ENCODE measurements around the gene DCUN1D2. TPM values are rescaled to one million over a fixed set of nuclear protein-coding genes. Genes with fewer than 3 reads are reported as not detected.
"Not testable (repeated sequence)": the region's sequence is repeated elsewhere in the genome, so short reads cannot be mapped to it uniquely, and the experiment has no call there.

Gene DCUN1D2
- total RNA-seq, 4 donors from 2014 or later, result 45.1 to 63.6 (median 56.0) TPM

DNA sequence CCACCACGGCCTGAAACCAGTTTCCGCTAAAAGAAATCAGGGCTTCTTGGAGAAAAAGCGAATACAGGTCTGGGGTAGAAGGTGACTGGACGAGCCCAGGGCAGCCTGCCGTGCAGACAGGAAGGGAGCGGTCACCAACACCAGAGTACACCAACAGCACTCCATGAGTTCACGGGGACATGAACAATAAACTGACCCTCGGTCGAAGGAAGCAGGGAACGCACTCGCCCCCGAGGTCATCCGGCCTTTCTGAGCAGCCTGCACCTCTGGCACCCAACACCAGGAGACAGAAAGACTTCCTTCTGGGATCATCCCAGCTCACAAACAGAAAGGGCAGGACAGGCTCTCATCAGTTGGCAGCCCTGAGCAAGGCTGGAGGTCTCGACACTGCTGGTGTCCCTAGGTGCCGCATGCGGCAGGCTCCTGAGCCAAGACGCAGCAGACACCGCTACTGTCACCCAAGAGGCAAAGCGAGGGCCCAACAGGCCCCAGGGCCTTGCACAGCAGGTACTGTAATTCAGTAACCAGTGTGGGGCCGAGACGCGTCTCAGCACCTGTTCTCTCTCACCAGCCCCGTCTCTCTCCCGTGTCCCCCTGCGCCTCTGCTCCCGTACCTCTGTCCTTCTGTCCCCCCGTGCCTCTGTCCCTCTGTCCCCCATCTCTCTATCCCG, 18.0 kb downstream of the DCUN1D2 start:
- no peaks in the 10 kb centered on the region for H3K4me1 ChIP-seq
- H3K36me3 ChIP-seq, result peaks cover 0 to 33% of the 10 kb centered on the region in 2 donors
- TF ChIP-seq POLR2A (IDR thresholded peaks at IDR 0.05), result no peak
- TF ChIP-seq CTCF (IDR thresholded peaks at IDR 0.05 in 4 of 5, conservative IDR thresholded peaks at IDR 0.05 in 1 of 5), result peak in 1 of 5 experiments; percentile 9
- H3K27me3 ChIP-seq, result no peaks in the 10 kb centered on the region
- intact Hi-C loops (cut with DNase I; ENCODE audit: low total_unique reads), result no loop called here
- in situ Hi-C loops (cut with MboI; ENCODE audit: low sequenced_read_pairs in 4 of 4), result no loop called here
- H3K4me3 ChIP-seq, result peak overlapping the region in 2 of 4 donors; percentile 13 to 30
- DNase-seq, result no peak
- H3K9me3 ChIP-seq, result no peaks in the 10 kb centered on the region
- peak overlapping the region; percentile 29 to 67 (median 62) for H3K27ac ChIP-seq
- ATAC-seq, result peak in 1 of 2 donors; percentile 50

- Histone ChIP-seq H3K9me3 (no peaks in the 10 kb centered on the region), H3K27me3 (no peaks in the 10 kb centered on the region), H3K27ac (peak overlapping the region; percentile 41 to 67 (median 62)), H3K36me3 (peaks cover 0 to 33% of the 10 kb centered on the region in 2 donors), H3K4me1 (no peaks in the 10 kb centered on the region), H3K4me3 (peak overlapping the region in 2 of 4 donors; percentile 13 to 30)
- intact Hi-C loops (cut with DNase I; ENCODE audit: low total_unique reads), result no loop called here
- DNase-seq (no peak), ATAC-seq (no peak)
- in situ Hi-C loops (cut with MboI; ENCODE audit: low sequenced_read_pairs in 4 of 4), result no loop called here
- TF ChIP-seq CTCF (IDR thresholded peaks at IDR 0.05 in 4 of 5, conservative IDR thresholded peaks at IDR 0.05 in 1 of 5) (no peak), POLR2A (IDR thresholded peaks at IDR 0.05) (no peak)
Observed at GRCh38 chr13:113471844-113472243, 18.7 kb downstream of the DCUN1D2 start.

DNA sequence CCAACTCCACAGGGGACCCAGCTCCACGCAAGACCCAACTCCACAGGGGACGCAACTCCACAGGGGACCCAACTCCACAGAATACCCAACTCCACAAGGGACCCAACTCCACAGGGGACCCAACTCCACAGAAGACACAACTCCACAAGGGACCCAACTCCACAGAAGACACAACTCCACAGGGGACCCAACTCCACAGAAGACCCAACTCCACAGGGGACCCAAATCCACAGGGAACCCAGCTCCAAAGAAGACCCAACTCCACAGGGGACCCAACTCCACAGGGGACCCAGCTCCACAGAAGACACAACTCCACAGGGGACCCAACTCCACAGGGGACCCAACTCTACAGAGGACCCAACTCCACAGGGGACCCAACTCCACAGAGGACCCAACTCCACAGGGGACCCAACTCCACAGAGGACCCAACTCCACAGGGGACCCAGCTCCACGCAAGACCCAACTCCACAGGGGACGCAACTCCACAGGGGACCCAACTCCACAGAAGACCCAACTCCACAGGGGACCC, 19.8 kb downstream of the DCUN1D2 start:
- intact Hi-C loops (cut with DNase I; ENCODE audit: low total_unique reads); DNase-seq; H3K27me3 ChIP-seq; in situ Hi-C loops (cut with MboI; ENCODE audit: low sequenced_read_pairs in 4 of 4); H3K27ac ChIP-seq; H3K9me3 ChIP-seq; H3K4me3 ChIP-seq; ATAC-seq; H3K4me1 ChIP-seq: not testable (repeated sequence)
- peaks cover 0 to 33% of the 10 kb centered on the region in 2 donors for H3K36me3 ChIP-seq

- intact Hi-C loops (cut with DNase I; ENCODE audit: low total_unique reads) (no loop called here), in situ Hi-C loops (cut with MboI; ENCODE audit: low sequenced_read_pairs in 4 of 4) (no loop called here)
- no peaks in the 10 kb centered on the region for H3K4me1 ChIP-seq
- H3K4me3 ChIP-seq, result no peak overlapping the region
- no peak for TF ChIP-seq CTCF (IDR thresholded peaks at IDR 0.05 in 4 of 5, conservative IDR thresholded peaks at IDR 0.05 in 1 of 5)
- no peak for TF ChIP-seq POLR2A (IDR thresholded peaks at IDR 0.05)
- no peak for DNase-seq
- no peaks in the 10 kb centered on the region for H3K9me3 ChIP-seq
- H3K27me3 ChIP-seq, result no peaks in the 10 kb centered on the region
- ATAC-seq, result no peak
- no peak overlapping the region for H3K27ac ChIP-seq
- H3K36me3 ChIP-seq, result peaks cover 0 to 27% of the 10 kb centered on the region in 2 donors
Observed at GRCh38 chr13:113470073-113470472, 20.4 kb downstream of the DCUN1D2 start.

GRCh38 chr13:113469582-113469981, 20.9 kb downstream of the DCUN1D2 start:
- H3K4me1 ChIP-seq, result no peaks in the 10 kb centered on the region
- TF ChIP-seq CTCF (IDR thresholded peaks at IDR 0.05 in 4 of 5, conservative IDR thresholded peaks at IDR 0.05 in 1 of 5), result no peak
- no peak for TF ChIP-seq POLR2A (IDR thresholded peaks at IDR 0.05)
- no peak for DNase-seq
- H3K4me3 ChIP-seq, result no peak overlapping the region
- no peak for ATAC-seq
- H3K27me3 ChIP-seq, result no peaks in the 10 kb centered on the region
- intact Hi-C loops (cut with DNase I; ENCODE audit: low total_unique reads), result no loop called here
- no peaks in the 10 kb centered on the region for H3K9me3 ChIP-seq
- H3K36me3 ChIP-seq, result peaks cover 0 to 23% of the 10 kb centered on the region in 2 donors
- no peak overlapping the region for H3K27ac ChIP-seq
- in situ Hi-C loops (cut with MboI; ENCODE audit: low sequenced_read_pairs in 4 of 4), result no loop called here
